Upper lobe of right lung (tissue), 1 donor: ENCODE results near the gene LRRC15. TPM values are rescaled to one million over a fixed set of nuclear protein-coding genes. Genes with fewer than 3 reads are reported as not detected.
A peak's percentile ranks its signal among the peaks of the same experiment; 100 is the strongest.

Source experiments
- ATAC-seq: fragments of 200-7000 bp; cut with Tn5 transposase; one replicate; pipeline ENCODE4 v1.9.1; 2020; ENCODE audit warnings: mild to moderate bottlenecking, moderate library complexity
- DNase-seq: peaks from one replicate; pipeline ENCODE4 v3.0.0-alpha.2; 2020
- H3K27ac ChIP-seq: fragments of 200-600 bp; one replicate; pipeline ENCODE4 v1.8.0; 2022
- H3K27me3 ChIP-seq: fragments of 200-600 bp; one replicate; pipeline ENCODE4 v1.8.0; 2022; ENCODE audit warnings: mild to moderate bottlenecking
- H3K36me3 ChIP-seq: fragments of 200-600 bp; one replicate; pipeline ENCODE4 v1.8.0; 2022
- H3K4me1 ChIP-seq: fragments of 200-600 bp; one replicate; pipeline ENCODE4 v1.8.0; 2022
- H3K4me3 ChIP-seq: fragments of 200-600 bp; one replicate; pipeline ENCODE4 v1.8.0; 2022; ENCODE audit warnings: mild to moderate bottlenecking
- H3K9me3 ChIP-seq: fragments of 200-600 bp; one replicate; pipeline ENCODE4 v1.8.0; 2022
- intact Hi-C: fragments of 100-400 bp; cut with DNase I; formaldehyde crosslinking; loops from one replicate; pipeline ENCODE4 v1.11.0; 2022
- total RNA-seq: library from RNA; stranded (reverse); fragmentation: NEBNext Ultra II Directional; extraction: Animal tissue kit (Norgen Biotek cat#: 25700); gene quantifications from one replicate; pipeline ENCODE4 v1.2.1, GENCODE V29; 2021
- TF ChIP-seq, protein P1 (sequence below): fragments of 200-600 bp; IDR thresholded peaks from one replicate; pipeline ENCODE4 v1.8.0; 2022; ENCODE audit warnings: antibody characterized with exemption
- donor health status: DM: no; HTN: yes; CAD: no; lungs with severe emphysema.

LRRC15 gene
- total RNA-seq, 1 donor from 2014 or later, result 1.1 TPM

DNA sequence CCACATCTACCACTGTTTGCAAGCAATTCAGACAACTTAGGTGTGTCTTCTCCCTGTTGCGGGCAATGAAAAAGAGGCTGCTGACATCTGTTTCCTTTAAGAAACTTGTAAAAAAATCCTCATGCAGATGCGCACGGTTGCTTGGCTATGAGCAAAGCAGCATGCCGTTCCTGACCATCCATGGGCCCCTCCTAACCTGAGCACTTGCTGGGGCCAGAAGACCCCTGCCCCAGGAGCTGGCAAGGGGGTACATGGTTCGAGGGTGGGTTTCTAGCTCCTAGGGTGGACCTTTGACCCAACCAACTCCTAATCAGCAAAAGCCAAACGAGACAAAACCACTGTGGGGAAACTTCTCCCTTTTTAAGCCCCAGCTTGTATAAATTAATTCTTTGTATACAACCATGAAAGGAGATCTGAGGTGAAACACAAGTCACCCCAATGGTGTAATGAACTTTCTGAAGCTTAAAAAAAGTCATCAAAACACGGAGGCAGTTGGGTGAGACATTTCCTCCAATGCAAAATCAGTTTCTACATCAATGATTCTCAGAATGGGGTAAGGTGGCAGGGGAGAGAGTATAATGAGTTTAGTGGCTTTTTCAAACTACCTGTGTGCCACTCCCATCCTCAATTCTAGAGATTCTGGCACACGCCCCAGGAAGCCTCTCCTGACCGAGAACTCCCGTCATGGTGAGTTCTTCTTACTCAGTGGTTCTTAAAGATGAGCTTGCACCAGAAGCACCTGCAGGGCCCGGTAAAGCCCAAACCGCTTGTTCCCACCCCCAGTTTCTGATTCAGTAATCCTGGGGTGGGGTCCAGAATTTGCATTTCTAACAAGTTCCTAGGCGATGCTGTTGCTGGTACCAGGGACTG lies 62.5 kb downstream of the LRRC15 start:
- ATAC-seq, result no peak
- H3K36me3 ChIP-seq, result no peaks in the 10 kb centered on the region
- DNase-seq, result peak; percentile 33
- TF ChIP-seq, protein P1, sequence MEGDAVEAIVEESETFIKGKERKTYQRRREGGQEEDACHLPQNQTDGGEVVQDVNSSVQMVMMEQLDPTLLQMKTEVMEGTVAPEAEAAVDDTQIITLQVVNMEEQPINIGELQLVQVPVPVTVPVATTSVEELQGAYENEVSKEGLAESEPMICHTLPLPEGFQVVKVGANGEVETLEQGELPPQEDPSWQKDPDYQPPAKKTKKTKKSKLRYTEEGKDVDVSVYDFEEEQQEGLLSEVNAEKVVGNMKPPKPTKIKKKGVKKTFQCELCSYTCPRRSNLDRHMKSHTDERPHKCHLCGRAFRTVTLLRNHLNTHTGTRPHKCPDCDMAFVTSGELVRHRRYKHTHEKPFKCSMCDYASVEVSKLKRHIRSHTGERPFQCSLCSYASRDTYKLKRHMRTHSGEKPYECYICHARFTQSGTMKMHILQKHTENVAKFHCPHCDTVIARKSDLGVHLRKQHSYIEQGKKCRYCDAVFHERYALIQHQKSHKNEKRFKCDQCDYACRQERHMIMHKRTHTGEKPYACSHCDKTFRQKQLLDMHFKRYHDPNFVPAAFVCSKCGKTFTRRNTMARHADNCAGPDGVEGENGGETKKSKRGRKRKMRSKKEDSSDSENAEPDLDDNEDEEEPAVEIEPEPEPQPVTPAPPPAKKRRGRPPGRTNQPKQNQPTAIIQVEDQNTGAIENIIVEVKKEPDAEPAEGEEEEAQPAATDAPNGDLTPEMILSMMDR, result no peak
- no peak overlapping the region for H3K4me3 ChIP-seq
- no peak overlapping the region for H3K27ac ChIP-seq
- peaks cover 13% of the 10 kb centered on the region for H3K4me1 ChIP-seq
- intact Hi-C loops, result no loop called here
- no peaks in the 10 kb centered on the region for H3K9me3 ChIP-seq
- H3K27me3 ChIP-seq, result no peaks in the 10 kb centered on the region

DNA sequence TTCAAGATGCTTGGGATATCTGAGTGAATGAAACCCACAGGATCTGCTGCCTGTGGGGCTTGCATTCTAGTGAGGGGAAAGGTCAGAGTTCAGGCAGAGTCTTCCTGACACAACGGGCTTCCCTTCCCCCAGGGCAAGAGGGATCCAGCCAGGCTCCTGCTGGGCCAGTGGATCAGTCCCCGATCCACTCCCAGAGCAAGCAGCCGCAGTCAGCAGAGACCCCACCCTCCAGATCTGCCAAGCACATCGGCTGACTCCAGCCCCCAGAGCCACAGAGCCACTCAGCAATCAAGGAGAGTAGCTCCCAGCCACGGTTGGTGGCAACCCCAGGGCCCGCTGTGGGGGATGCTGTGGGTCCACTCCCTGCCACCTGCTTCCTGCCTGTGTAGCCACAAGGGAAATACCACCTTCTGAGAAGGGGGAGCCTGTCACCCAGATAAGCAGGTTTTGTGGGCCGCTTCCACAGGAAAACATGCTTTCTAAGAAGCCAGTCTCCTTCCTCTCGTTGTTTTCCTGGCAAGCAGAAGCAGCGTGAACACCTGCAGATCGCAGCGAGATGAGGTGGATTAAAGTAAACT lies 63.3 kb downstream of the LRRC15 start:
- H3K27ac ChIP-seq, result no peak overlapping the region
- TF ChIP-seq, protein P1, result no peak
- no peaks in the 10 kb centered on the region for H3K27me3 ChIP-seq
- H3K4me3 ChIP-seq, result no peak overlapping the region
- no peaks in the 10 kb centered on the region for H3K36me3 ChIP-seq
- intact Hi-C loops, result no loop called here
- no peaks in the 10 kb centered on the region for H3K9me3 ChIP-seq
- ATAC-seq, result peak; percentile 27
- peaks cover 13% of the 10 kb centered on the region for H3K4me1 ChIP-seq
- DNase-seq, result peak; percentile 53

DNA sequence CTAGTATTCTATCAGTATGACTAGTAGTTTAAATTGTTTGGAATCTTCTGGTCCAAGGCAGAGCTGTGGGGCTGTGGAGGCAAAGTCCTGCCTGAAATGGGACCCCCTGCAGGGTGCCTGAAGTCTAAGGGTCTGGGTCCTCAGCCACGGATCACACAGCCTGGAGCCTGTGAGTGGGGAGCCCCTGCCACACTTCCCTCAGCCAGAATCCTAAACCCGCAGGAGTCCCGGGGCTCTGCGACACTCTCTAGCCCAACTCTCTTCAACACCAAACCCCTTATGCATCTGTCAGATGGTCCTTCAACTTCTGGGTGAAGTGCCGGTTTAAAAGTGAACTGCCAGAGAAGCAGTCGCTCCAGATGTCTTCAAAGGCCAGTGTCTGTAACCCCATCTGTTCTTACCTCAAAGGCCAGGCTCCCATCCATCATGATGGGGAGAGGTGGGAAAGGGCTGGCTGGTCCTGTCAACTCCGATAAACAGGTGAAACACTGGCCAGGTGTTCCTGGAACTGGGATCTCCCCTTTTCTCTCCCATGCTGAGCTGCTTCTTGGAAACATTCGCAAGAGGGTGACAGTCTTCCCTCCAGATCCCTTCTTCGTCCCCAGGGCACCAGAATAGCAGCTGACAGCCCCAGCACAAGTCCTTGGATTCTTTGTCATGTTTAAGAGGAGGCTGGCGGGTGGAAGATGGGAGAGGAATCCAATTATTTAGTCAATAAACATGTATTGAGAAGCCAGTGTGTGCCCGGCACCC lies 64.0 kb downstream of the LRRC15 start:
- peaks cover 16% of the 10 kb centered on the region for H3K4me1 ChIP-seq
- H3K27me3 ChIP-seq, result no peaks in the 10 kb centered on the region
- H3K36me3 ChIP-seq, result no peaks in the 10 kb centered on the region
- intact Hi-C loops, result no loop called here
- H3K27ac ChIP-seq, result no peak overlapping the region
- peak; percentile 40 for DNase-seq
- TF ChIP-seq, protein P1, result no peak
- ATAC-seq, result no peak
- H3K4me3 ChIP-seq, result no peak overlapping the region
- H3K9me3 ChIP-seq, result no peaks in the 10 kb centered on the region

Other genes starting within 250 kb of the LRRC15 start
- gene HES1, start 233.6 kb downstream of the LRRC15 start, total RNA-seq, result 43.6 TPM
- not detected for gene CPN2, start 18.4 kb downstream of the LRRC15 start, total RNA-seq
- gene GP5, start 29.5 kb upstream of the LRRC15 start, total RNA-seq, result 0.26 TPM
- gene ATP13A3, start 117.3 kb upstream of the LRRC15 start, total RNA-seq, result 101 TPM